Activated CD4-positive, CD25-positive, alpha-beta regulatory T cell treated with anti-CD3 and anti-CD28 coated beads, Interleukin-2, amount 50 U/mL, for 16 hours (primary cell): ENCODE data around the gene ZBTB20.

Experiments
- DNase-seq: peaks from one replicate; pipeline ENCODE4 v3.0.0-alpha.2; 2020; ENCODE audit warnings: low read depth, low spot score

The ZBTB20 gene

GRCh38 chr3:114873591-114873990 is 273.5 kb downstream of the ZBTB20 start:
- DNase-seq = no peak

DNA sequence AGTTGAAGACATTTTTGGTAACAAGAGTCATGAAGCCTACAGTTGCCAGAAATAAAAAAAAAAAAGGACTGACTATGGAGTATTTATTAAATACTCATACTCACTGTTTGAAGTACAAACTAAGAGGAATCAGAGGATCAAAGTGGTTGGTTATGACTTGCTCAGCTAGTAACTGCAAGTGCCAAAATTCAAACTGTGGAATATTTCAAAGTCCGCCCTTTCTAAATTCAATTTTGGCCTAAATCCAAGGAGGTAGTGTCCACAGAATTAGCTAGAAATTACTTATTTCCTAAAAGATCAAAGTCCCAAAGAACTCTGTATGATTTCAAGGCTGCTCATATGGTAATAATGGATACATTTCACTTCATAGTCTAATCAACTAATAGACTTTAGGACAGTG is 274.5 kb downstream of the ZBTB20 start:
- no peak for DNase-seq

GRCh38 chr3:114872050-114872449 is 275.0 kb downstream of the ZBTB20 start:
- no peak for DNase-seq

DNA sequence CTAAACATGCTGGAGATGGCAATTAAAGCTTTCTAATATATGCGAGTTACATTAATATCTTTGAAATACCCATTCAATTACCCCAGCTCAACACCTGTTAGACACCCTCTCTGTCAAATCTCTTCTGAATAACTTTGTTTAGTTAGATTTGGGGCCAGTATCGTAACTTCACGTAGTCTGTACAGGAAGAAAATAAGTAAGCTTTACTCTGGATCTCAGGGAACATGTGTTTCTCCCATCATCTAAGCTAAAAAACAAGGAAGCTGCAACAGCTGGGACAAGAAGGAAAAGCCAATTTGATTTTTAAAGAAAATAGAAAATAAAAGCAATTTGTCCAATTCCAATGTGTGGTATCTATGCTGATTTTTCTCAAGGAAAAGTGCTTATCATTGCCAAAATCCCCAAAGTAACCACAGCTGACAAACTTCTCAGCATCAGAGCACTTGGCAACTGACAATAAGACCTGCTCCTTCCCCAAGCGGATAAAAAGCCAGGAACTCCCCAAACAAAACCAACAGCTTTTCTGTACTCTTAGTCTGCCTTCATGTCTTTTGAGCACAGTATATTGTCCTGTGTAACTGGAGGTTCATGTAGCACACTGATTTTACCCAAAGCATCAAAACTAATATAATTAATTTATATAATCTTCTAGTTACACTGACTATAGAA is 279.1 kb downstream of the ZBTB20 start:
- DNase-seq = no peak

- DNase-seq = no peak
Measured at GRCh38 chr3:114867359-114867758, 279.7 kb downstream of the ZBTB20 start.

DNA sequence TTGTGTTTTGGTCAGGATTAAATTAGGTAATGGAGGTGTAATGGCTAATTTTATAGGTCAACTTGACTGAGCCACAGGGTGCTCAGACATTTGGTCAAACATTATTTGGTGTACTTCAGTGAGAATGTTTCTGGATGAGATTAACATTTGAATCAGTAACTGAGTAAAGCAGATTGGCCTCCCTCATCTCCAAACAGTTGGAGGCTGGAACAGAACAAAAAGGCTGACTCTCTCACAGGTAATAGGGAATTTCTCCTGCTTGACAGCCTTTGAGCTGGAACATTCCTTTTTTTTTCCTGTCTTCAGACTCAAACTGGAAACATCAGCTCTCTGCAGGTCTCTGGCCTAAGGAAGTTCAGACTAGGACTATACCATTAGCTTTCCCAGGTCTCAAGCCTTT is 280.7 kb downstream of the ZBTB20 start:
- DNase-seq = no peak

DNA sequence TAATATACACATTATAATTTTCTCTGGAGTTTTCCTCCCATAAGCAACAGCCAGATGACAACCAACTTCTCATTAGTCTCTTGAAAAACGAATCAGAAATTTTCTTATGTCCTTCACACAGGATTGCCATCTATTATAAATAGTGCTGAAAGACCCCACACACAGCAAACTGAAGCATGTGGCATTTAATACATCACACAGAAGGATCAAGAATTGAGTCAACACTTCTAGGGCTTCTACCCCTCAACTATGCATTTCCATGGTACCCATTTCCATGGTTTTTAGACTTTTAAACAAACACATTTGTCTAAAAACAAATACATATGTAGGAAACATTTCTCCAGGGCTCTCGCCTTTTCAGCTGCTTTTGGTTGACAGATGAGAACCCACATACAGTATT is 282.1 kb downstream of the ZBTB20 start:
- no peak for DNase-seq

- no peak for DNase-seq
Measured at GRCh38 chr3:114863848-114864247, 283.2 kb downstream of the ZBTB20 start.

- no peak for DNase-seq
Measured at GRCh38 chr3:114861666-114862065, 285.4 kb downstream of the ZBTB20 start.

- no peak for DNase-seq
Measured at GRCh38 chr3:114860531-114860930, 286.6 kb downstream of the ZBTB20 start.

- no peak for DNase-seq
Measured at GRCh38 chr3:114858329-114858728, 288.8 kb downstream of the ZBTB20 start.

- no peak for DNase-seq
Measured at GRCh38 chr3:114857299-114857701, 289.8 kb downstream of the ZBTB20 start.

- DNase-seq = no peak
Measured at GRCh38 chr3:114856835-114857234, 290.3 kb downstream of the ZBTB20 start.

GRCh38 chr3:114855839-114856238 is 291.2 kb downstream of the ZBTB20 start:
- DNase-seq = no peak

- no peak for DNase-seq
Measured at GRCh38 chr3:114852966-114853365, 294.1 kb downstream of the ZBTB20 start.

DNA sequence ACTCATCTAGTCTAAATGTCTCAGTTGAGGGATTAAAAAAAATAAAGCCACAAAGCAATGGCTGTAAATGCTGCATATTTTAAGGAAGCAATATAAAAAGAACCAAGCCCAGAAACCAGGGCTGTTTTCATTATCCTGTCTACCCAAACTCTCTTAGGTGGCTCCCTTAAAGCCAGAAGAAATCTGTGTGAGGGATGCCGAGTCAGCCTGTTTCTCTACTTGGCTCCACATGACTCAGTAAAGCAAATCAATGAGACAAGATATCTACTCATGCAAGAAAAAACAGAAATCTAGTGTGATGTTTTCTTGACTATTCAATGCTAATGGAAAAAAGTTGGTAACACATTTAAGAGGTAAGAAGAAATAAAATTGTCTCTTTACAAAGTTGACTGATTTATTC is 296.2 kb downstream of the ZBTB20 start:
- DNase-seq = no peak

- no peak for DNase-seq
Measured at GRCh38 chr3:114848643-114849350, 298.3 kb downstream of the ZBTB20 start.

DNA sequence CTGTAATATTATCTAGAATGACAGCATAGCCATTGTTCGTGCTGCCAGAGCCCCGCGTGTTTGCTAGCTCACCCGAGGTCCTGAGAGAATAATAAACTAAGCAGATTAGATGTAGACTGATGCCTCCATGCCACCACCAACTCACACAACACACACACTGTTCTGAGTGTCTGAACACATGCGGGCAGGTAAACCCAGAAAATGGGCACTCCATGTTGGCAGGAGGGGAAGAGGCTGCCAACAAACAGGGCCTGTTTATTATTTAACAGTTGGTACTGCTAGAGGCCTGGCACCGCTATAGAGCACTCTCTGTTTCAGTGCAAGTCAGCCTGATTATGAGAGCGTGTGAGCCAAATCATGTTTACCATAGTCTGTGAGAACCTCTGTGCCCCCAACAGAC is 299.0 kb downstream of the ZBTB20 start:
- DNase-seq = no peak

DNA sequence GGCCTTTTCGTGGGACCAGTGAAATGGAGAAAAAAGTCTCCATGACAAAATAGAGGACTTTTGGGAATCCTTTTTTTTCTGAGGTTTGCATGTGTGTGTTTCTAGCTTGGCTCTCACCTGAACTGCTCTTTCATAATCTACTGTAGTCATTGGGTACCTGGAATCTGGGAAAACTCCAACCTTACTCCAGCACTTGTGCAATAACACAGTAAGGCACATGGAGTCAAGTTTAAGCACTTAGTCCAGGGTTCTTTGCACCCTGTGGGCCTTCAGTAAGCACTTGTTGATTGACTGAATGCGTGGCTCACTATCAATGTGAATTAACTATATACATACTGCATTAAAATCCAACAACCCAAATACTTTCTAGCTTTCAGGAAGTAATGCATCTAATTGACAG is 299.5 kb downstream of the ZBTB20 start:
- no peak for DNase-seq

DNA sequence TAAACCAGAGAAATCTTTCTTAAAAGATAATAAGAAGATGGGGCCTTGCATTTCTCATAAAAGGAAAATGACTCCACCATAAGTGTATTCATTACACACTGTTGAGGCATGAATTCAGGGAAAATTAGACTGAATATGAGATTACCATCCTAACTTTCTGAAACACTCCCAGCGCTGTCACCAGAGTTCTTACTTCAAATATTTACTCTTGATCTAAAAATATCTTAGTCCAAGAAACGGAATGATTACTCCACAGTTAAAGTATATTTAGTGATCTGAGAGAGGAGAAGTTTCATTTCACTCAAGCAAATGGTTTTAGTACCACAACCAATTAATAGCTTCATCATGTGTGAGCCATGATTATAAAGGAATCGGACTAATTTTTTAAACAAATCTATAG is 300.3 kb downstream of the ZBTB20 start:
- DNase-seq = no peak

GRCh38 chr3:114846252-114846651 is 300.8 kb downstream of the ZBTB20 start:
- no peak for DNase-seq

DNA sequence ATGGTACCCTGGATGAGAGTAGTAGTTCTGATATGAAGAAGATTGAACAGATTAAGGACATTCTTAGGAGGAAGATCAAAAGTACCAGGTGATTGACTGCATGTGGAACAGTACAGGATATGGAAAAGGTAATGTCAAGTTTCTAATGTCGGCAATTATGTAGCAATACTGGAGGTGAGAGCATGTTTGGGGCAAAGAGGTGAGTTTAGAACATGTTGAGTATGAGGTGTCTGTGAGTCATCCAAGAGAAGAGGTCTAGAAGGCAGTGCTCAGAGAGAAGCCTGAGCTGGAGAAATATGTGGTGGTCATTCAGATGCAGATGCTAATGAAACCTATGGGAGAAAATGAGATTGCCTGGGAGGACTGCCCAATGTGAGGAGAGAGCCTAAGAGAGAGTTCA is 305.6 kb downstream of the ZBTB20 start:
- DNase-seq = no peak

DNA sequence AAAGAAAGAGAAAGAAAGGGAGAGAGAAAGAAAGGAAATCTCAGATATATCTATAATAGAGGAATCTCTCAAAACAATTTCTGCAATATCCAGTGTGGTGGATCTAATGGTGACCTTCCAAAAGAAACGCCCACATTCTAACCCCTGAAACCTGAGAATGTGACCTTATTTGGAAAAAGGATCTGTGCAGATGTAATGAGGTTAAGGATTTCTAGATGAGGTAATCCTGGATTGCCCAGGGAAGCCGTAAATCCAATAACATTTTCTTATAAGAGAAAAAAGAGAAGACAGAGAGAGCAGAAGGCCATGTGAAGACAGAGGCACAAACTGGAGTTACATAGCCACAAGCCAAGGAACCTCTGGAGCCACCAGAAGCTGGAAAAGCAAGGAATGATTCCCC is 307.6 kb downstream of the ZBTB20 start:
- DNase-seq = no peak

DNA sequence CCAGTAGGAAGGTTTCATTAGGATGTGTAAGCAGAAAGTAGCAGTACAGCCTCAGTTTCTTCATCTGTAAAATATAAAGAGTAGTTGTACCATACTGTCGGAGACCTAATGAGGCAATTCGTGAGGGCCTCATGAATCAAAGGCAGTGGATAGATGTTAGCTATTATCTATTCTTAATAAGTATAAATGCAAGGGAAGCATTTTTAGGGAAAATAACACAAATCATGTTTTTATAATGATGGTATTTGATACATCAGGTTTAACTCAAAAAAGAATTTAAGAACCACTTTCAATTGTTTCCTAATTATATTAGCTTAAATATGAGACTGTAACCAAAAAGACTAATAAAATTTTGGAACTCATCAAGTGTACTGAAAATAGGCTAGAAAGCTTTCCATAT is 309.1 kb downstream of the ZBTB20 start:
- DNase-seq = no peak
